ENCODE measurements around the gene STXBP5. TPM values are rescaled to one million over a fixed set of nuclear protein-coding genes. Genes with fewer than 3 reads are reported as not detected.

Gene STXBP5
- total and polyA plus RNA-seq, 2 of the 4 experiments (the other 2 are of a cell fraction), result 13.2 to 46.4 TPM

DNA sequence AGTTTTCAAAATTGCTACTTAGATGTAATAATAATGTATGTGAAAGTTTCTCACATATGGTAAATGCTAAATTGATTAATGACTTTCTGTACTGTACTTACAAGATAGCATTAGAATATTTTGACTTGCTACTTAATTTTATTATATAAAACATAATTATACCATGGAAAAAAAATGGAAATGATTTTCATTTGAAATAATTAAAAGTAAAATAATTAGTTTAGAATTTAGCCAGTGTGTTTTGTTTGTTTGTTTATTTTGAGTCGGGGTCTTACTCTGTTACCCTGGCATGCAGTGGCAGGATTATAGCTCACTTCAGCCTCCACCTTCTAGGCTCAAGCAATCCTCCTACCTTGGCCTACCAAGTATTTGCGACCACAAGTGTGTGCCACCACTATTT, 7.1 kb downstream of the STXBP5 start:
- TF ChIP-seq MXI1 (IDR thresholded peaks at IDR 0.05; ENCODE audit: borderline replicate concordance, low read depth, low read length), result no peak
- TF ChIP-seq ELK1 (IDR thresholded peaks at IDR 0.05; ENCODE audit: borderline replicate concordance, low read depth, low read length), result no peak
- TF ChIP-seq CEBPB (IDR thresholded peaks at IDR 0.05; ENCODE audit: low read depth, low read length), result no peak
- TF ChIP-seq MAZ (IDR thresholded peaks at IDR 0.05; ENCODE audit: borderline replicate concordance, low read depth, low read length), result no peak
- no peak for TF ChIP-seq CHD1 (IDR thresholded peaks at IDR 0.05; ENCODE audit: low read depth, low read length)
- no peak for TF ChIP-seq USF2 (IDR thresholded peaks at IDR 0.05; ENCODE audit: low read depth, low read length)
- no peak for TF ChIP-seq RFX5 (IDR thresholded peaks at IDR 0.05; ENCODE audit: low read depth, low read length)
- no peak for TF ChIP-seq FOS (IDR thresholded peaks at IDR 0.05; ENCODE audit: low read depth, low read length)
- no peak for TF ChIP-seq POLR2A (IDR thresholded peaks at IDR 0.05; ENCODE audit: low read depth, low read length)
- TF ChIP-seq NFE2L2 (IDR thresholded peaks at IDR 0.05; ENCODE audit: low read depth, low read length), result no peak
- no peak for TF ChIP-seq RAD21 (IDR thresholded peaks at IDR 0.05; ENCODE audit: low read length)
- no peak for TF ChIP-seq SMC3 (IDR thresholded peaks at IDR 0.05; ENCODE audit: low read depth, low read length)
- TF ChIP-seq CTCF (conservative IDR thresholded peaks at IDR 0.05; ENCODE audit: low read depth, low read length), result no peak
- no peak for TF ChIP-seq MAFK (IDR thresholded peaks at IDR 0.05; ENCODE audit: low read depth, low read length)

More for the DNA sequence above, 7.1 kb downstream of the STXBP5 start:
- Histone ChIP-seq H3K4me1 (ENCODE audit: control insufficient read depth, insufficient read depth, low read length) (peaks cover 2% of the 10 kb centered on the region), H3K27me3 (ENCODE audit: control insufficient read depth, insufficient read depth, low read length) (no peaks in the 10 kb centered on the region), H3K23ac (ENCODE audit: low read depth, low read length) (no peak overlapping the region), H2BK120ac (ENCODE audit: low read depth, low read length) (no peak overlapping the region), H3K4ac (ENCODE audit: low read depth, low read length) (no peak overlapping the region), H2BK5ac (ENCODE audit: low read depth, low read length, poor library complexity, severe bottlenecking) (no peak overlapping the region), H4K8ac (ENCODE audit: low read depth in 2 of 2, low read length in 2 of 2) (no peak overlapping the region), H2AK9ac (replicated peaks; ENCODE audit: low read depth, low read length, poor library complexity) (no peak overlapping the region), H4K20me1 (ENCODE audit: insufficient read depth, low read length) (peaks cover 4% of the 10 kb centered on the region; the same call in 1 of the 2 replicates), H2AFZ (replicated peaks; ENCODE audit: low read length, poor library complexity) (no peak overlapping the region), H3K56ac (ENCODE audit: extremely low read depth, insufficient read depth, low read length) (no peak overlapping the region), H3K36me3 (ENCODE audit: control insufficient read depth, insufficient read depth, low read length) (peaks cover 7% of the 10 kb centered on the region; the same call in 1 of the 2 replicates), H2BK20ac (ENCODE audit: low read depth, low read length) (no peak overlapping the region), H3K27ac (ENCODE audit: insufficient read depth, low read length) (no peak overlapping the region), H3K4me3 (ENCODE audit: insufficient read depth, low read depth, low read length) (no peak overlapping the region), H3K14ac (replicated peaks; ENCODE audit: low read depth, low read length) (no peak overlapping the region), H3K9me3 (ENCODE audit: control insufficient read depth, insufficient read depth, low read length) (no peaks in the 10 kb centered on the region), H3K18ac (ENCODE audit: low read depth, low read length) (no peak overlapping the region), H4K5ac (ENCODE audit: low read depth, low read length) (0 out of 2 replicates have a peak overlapping the region, but pooled peaks have one; percentile 73), H4K91ac (ENCODE audit: insufficient read depth, low read depth, low read length) (no peak overlapping the region), H2AK5ac (ENCODE audit: low read depth, low read length) (no peak overlapping the region), H3K79me1 (ENCODE audit: low read depth in 1 of 2, low read length in 2 of 2) (peaks cover 13 to 42% of the 10 kb centered on the region in 2 experiments; a peak in 3 of 4 replicates), H3K4me2 (ENCODE audit: low read depth, low read length) (no peak overlapping the region), H3K9ac (ENCODE audit: low read depth, low read length) (no peak overlapping the region), H3K9me1 (ENCODE audit: insufficient read depth, low read length) (peaks cover 2% of the 10 kb centered on the region; the same call in 1 of the 2 replicates), H2BK15ac (ENCODE audit: low read depth, low read length) (no peak overlapping the region)
- WGBS, 2 experiments (ENCODE audit: extremely low coverage in 2 of 2, insufficient read length in 1 of 2), result 100% methylated on average over 1 of the region's 2 CpGs; no CpG with 5 or more reads in 1 of the 2 experiments
- ChIA-PET CTCF (interaction anchor here (0.7 kb wide), 1 partner anchor 61 kb away, joined by 3 read pairs; no protein-coding TSS in a partner anchor), POLR2A (ENCODE audit: unreplicated experiment) (no interaction called here)
- DNase-seq (no peak), ATAC-seq (ENCODE audit: low read depth) (no peak)
- in situ Hi-C loops (cut with MboI; ENCODE audit: low sequenced_read_pairs), result loop anchor here (25.0 kb wide), 1 partner anchor 299 kb away; no protein-coding TSS in a partner anchor
- BruUV-seq (replicated peaks), result no TSS peak
- intact Hi-C loops (cut with micrococcal nuclease), result no loop called here
- dilution Hi-C loops (cut with HindIII; ENCODE audit: low sequenced_read_pairs, unreplicated experiment), result no loop called here

All from IMR-90 (cell line).